HCT116 (cell line): Measurements from ENCODE around the gene OPRL1. TPM values are rescaled to one million over a fixed set of nuclear protein-coding genes. Genes with fewer than 3 reads are reported as not detected.

ENCODE experiments used
- ATAC-seq: fragments of 200-7000 bp; cut with Tn5 transposase; 2 replicates; pipeline ENCODE4 v1.9.1; 2020; ENCODE audit warnings: mild to moderate bottlenecking, moderate library complexity
- BruUV-seq: library from RNA; stranded (reverse); fragments of 400-500 nt; replicated peaks from 2 replicates; lab custom pipeline; 2021; lab: Mats Ljungman, UMichigan
- CTCF ChIA-PET: fragments of 300-600 bp; sonication (Branson Sonifier 250); formaldehyde crosslinking; loops from one replicate; lab custom pipeline; 2021; ENCODE audit warnings: antibody characterized with exemption; lab: Charles Lee
- POLR2A ChIA-PET: fragments of 300-600, 350-600 bp; sonication (Branson Sonifier 250); formaldehyde crosslinking; loops from one replicate; lab custom pipeline; 2021; ENCODE audit warnings: antibody characterized with exemption; lab: Charles Lee
- RAD21 ChIA-PET, 2 experiments: fragments of 300-600 bp; sonication (Branson Sonifier 250); formaldehyde crosslinking; loops; one replicate each; lab custom pipeline; 2023; ENCODE audit warnings: low total read pairs in 2 of 2; ENCODE audit not compliant: uncharacterized antibody in 2 of 2, unreplicated experiment in 2 of 2, low non-redundant PET in 1 of 2; lab: Charles Lee
- DNase-seq: peaks from one replicate; pipeline ENCODE4 v3.0.0-alpha.2; 2010; ENCODE audit warnings: low read depth, low spot score
- H2AFZ ChIP-seq: fragments of 200-600 bp; shearing (Covaris generic), sonication (generic); 2 replicates; pipeline ENCODE4 v1.6.1; 2017; ENCODE audit warnings: low read depth, mixed run types, mixed read lengths, antibody characterized with exemption, low read length; ENCODE audit not compliant: poor library complexity, severe bottlenecking
- H3K27ac ChIP-seq: 2 replicates; pipeline ENCODE4 v1.5.1; 2012; ENCODE audit warnings: low read depth, low read length
- H3K27me3 ChIP-seq: fragments of 200-600 bp; sonication (generic); 2 replicates; pipeline ENCODE4 v1.6.1; 2016; ENCODE audit warnings: mixed run types, low read length, mixed read lengths; ENCODE audit not compliant: insufficient read depth
- H3K36me3 ChIP-seq, 2 experiments: fragments of 200-500 bp in 1 of 2; fragments of 200-600 bp in 1 of 2; sonication (Bioruptor generic) in 1 of 2; sonication (generic) in 1 of 2; 2 replicates each; pipeline versions ENCODE4 v1.5.1 to v1.6.1; 2014 to 2016; ENCODE audit warnings: low read length in 2 of 2, inconsistent platforms in 1 of 2, mixed read lengths in 1 of 2, mixed run types in 1 of 2; ENCODE audit not compliant: insufficient read depth in 2 of 2, control insufficient read depth in 1 of 2
- H3K4me1 ChIP-seq, 2 experiments: fragments of 200-600 bp in 1 of 2; sonication (generic) in 1 of 2; 2 replicates each; pipeline versions ENCODE4 v1.5.1 to v1.6.1; 2012 to 2017; ENCODE audit warnings: low read length in 2 of 2, inconsistent platforms in 1 of 2, mild to moderate bottlenecking in 1 of 2, mixed read lengths in 1 of 2, mixed run types in 1 of 2, moderate library complexity in 1 of 2; ENCODE audit not compliant: insufficient read depth in 2 of 2, control insufficient read depth in 1 of 2
- H3K4me2 ChIP-seq: fragments of 200-600 bp; sonication (generic); 2 replicates; pipeline ENCODE4 v1.6.1; 2017; ENCODE audit warnings: mixed run types, low read length, mixed read lengths
- H3K4me3 ChIP-seq, 2 experiments: fragments of 200-600 bp in 1 of 2; sonication (generic) in 1 of 2; replicated peaks in 1 of 2; 2 replicates each; pipeline ENCODE4 v1.5.1; 2011 to 2016; ENCODE audit warnings: low read length in 2 of 2, control low read depth in 1 of 2, low read depth in 1 of 2, mild to moderate bottlenecking in 1 of 2, mixed read lengths in 1 of 2, mixed run types in 1 of 2
- H3K79me2 ChIP-seq: fragments of 200-600 bp; sonication (generic); 2 replicates; pipeline ENCODE4 v1.6.1; 2017; ENCODE audit warnings: mild to moderate bottlenecking, mixed run types, low read length, moderate library complexity, mixed read lengths; ENCODE audit not compliant: insufficient read depth
- H3K9ac ChIP-seq: fragments of 200-600 bp; sonication (generic); 2 replicates; pipeline ENCODE4 v1.6.1; 2016; ENCODE audit warnings: low read length, mixed read lengths
- H3K9me2 ChIP-seq: fragments of 200-600 bp; sonication (generic), shearing (Covaris generic); 2 replicates; pipeline ENCODE4 v1.6.1; 2017; ENCODE audit warnings: mixed run types, mild to moderate bottlenecking, moderate library complexity; ENCODE audit not compliant: insufficient read depth
- H3K9me3 ChIP-seq, 2 experiments: fragments of 200-500 bp in 1 of 2; fragments of 200-600 bp in 1 of 2; sonication (Bioruptor generic) in 1 of 2; sonication (generic) in 1 of 2; 2 replicates each; pipeline ENCODE4 v1.6.1; 2014 to 2017; ENCODE audit warnings: low read length in 2 of 2, mixed read lengths in 2 of 2, inconsistent platforms in 1 of 2, low read depth in 1 of 2, mild to moderate bottlenecking in 1 of 2, mixed run types in 1 of 2, moderate library complexity in 1 of 2; ENCODE audit not compliant: control insufficient read depth in 1 of 2, insufficient read depth in 1 of 2
- H4K20me1 ChIP-seq: fragments of 200-600 bp; sonication (generic), shearing (Covaris generic); 2 replicates; pipeline ENCODE4 v1.6.1; 2017; ENCODE audit warnings: mixed run types, mild to moderate bottlenecking, moderate library complexity; ENCODE audit not compliant: insufficient read depth
- CBX3 ChIP-seq: IDR thresholded peaks from 2 replicates; pipeline ENCODE4 v1.6.1; 2012; ENCODE audit warnings: low read depth
- JUND ChIP-seq: IDR thresholded peaks from 2 replicates; pipeline ENCODE4 v1.6.1; 2012
- REST ChIP-seq: IDR thresholded peaks from 2 replicates; pipeline ENCODE4 v1.6.1; 2012; ENCODE audit warnings: low read depth
- SIN3A ChIP-seq: IDR thresholded peaks from 2 replicates; pipeline ENCODE4 v1.6.1; 2012; ENCODE audit warnings: low read depth
- SRF ChIP-seq: IDR thresholded peaks from 2 replicates; pipeline ENCODE4 v1.6.1; 2012; ENCODE audit warnings: low read depth
- intact Hi-C: fragments of 100-400 bp; cut with micrococcal nuclease; formaldehyde crosslinking; loops from 2 replicates; pipeline ENCODE4 v1.10.0; 2022
- total RNA-seq: library from RNA; stranded (reverse); gene quantifications from one replicate; pipeline ENCODE4 v1.2.1, GENCODE V29; 2021; ENCODE audit not compliant: unreplicated experiment

The OPRL1 gene
- total RNA-seq, 1 experiment from 2014 or later: 1.6 TPM

- ChIA-PET RAD21 (no interaction called here), CTCF (no interaction called here), POLR2A (no interaction called here)
- H3K27me3 ChIP-seq: no peaks in the 10 kb centered on the region
- H3K4me1 ChIP-seq: peaks cover 0 to 5% of the 10 kb centered on the region in 2 experiments; a peak in 2 of 4 replicates
- H3K79me2 ChIP-seq: no peaks in the 10 kb centered on the region
- H3K9ac ChIP-seq: no peak overlapping the region
- intact Hi-C loops: no loop called here
- DNase-seq: no peak
- no peaks in the 10 kb centered on the region for H3K9me3 ChIP-seq
- H4K20me1 ChIP-seq: no peaks in the 10 kb centered on the region
- no peak for TF ChIP-seq SIN3A
- no peak for TF ChIP-seq REST
- no peak for TF ChIP-seq JUND
- TF ChIP-seq SRF: no peak
- no peak for TF ChIP-seq CBX3
- peaks cover 5 to 6% of the 10 kb centered on the region in 2 experiments; a peak in 2 of 4 replicates for H3K36me3 ChIP-seq
- no peak for ATAC-seq
- no peak overlapping the region for H3K4me3 ChIP-seq
- H2AFZ ChIP-seq: no peak overlapping the region
- H3K9me2 ChIP-seq: no peaks in the 10 kb centered on the region
- no TSS peak for BruUV-seq
- no peak overlapping the region for H3K4me2 ChIP-seq
- no peak overlapping the region for H3K27ac ChIP-seq
Measured at GRCh38 chr20:64032706-64033624, 46.9 kb upstream of the OPRL1 start.
